SHP77 treated with DMSO at 0.1 percent for 48 hours (cell line): Measurements from ENCODE around the gene NKAIN2.
"Not testable (repeated sequence)": the region's sequence is repeated elsewhere in the genome, so short reads cannot be mapped to it uniquely, and the experiment has no call there.

ENCODE experiments used
- DNase-seq: peaks from one replicate; lab custom pipeline; 2025; lab: John Stamatoyannopoulos, UW

Gene NKAIN2

GRCh38 chr6:124203812-124204167 lies 400.1 kb downstream of the NKAIN2 start:
- no peak for DNase-seq

- no peak for DNase-seq
Observed at GRCh38 chr6:124205921-124206320, 402.3 kb downstream of the NKAIN2 start.

DNA sequence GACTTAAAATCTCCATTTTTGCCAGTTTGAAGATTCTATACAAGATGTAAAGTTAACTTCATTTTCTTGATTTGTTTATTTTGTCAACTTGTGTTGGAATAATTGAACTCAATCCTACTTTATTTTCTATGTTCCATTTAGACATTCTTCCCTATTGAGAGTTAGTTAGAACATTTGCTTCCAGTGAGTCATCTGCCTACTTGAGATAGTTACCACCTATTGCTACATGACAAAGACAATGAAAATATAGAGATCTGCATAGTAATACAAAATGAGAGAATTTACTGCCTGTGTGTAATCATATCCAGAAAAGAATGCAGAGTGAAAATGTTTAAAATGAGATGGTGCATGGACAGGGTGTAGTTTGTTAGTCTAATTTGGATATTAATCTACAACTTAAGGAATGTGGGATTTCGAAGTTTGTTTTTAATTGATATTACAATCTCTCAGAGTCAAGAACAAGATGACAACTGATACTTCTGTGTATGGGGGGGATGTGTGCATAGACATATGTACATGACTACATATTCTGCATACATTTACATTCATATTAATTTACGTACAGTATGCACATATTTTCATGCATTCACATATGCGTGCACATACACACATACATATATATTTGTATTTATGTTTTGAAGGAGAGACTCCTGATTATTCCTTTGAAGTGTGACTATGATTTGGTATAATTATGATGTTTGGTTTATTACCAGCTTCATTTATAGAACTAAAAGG lies 420.1 kb downstream of the NKAIN2 start:
- no peak for DNase-seq

DNA sequence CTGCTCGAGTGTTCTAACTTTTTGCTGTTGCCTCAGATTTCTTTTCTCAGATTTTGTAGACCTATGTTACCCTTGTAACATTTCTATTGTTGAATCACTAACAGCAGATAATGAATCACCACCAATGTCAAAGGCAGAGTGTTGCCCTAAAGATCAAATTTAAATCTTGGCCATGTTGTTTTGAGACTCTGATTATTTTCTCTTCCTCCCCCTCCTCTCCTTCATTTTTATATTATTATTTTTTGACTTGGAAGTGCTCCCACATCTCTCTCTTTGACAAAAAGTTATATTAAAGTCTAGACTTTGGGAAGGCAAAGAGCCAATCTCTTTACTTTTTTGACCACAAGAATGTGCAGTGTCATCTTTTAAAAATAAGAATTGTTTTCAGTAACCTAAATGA lies 422.7 kb downstream of the NKAIN2 start:
- DNase-seq: no peak

- no peak for DNase-seq
Observed at GRCh38 chr6:124233221-124233620, 429.6 kb downstream of the NKAIN2 start.

GRCh38 chr6:124234801-124235200 lies 431.1 kb downstream of the NKAIN2 start:
- no peak for DNase-seq

DNA sequence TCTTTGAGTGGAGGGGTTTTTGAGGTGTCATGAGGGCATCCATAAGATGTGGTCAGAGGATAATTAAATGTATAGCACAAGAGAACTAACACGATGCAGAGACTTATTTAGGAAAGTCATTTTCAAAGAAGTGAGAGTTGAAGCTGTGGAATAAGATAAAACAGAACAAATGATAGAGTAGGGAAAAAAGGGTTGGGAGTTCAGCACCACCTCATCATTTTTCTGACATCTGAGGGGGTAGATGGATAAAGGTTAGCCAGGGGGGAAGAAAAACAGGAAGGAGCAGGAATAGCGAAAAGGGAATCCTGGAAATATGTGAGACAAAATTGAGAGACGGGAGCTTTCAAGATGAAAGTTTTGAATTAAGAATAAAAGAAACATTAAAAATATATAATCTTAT lies 434.2 kb downstream of the NKAIN2 start:
- no peak for DNase-seq

DNA sequence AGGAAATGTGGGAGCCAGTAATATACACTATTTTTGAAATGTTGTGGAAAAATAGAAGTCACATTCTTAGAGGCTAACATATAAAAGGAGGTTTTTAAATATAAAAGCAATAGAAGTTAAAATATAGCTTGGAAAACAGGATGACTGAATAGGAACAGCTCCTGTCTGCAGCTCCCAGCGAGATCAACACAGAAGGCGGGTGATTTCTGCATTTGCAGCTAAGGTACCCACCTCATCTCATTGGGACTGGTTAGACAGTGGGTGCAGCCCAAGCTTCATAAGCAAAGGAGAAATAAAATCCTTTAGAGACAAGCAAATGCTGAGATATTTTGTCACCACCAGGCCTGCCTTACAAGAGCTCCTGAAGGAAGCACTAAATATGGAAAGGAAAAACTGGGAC lies 434.7 kb downstream of the NKAIN2 start:
- not testable (repeated sequence) for DNase-seq

DNA sequence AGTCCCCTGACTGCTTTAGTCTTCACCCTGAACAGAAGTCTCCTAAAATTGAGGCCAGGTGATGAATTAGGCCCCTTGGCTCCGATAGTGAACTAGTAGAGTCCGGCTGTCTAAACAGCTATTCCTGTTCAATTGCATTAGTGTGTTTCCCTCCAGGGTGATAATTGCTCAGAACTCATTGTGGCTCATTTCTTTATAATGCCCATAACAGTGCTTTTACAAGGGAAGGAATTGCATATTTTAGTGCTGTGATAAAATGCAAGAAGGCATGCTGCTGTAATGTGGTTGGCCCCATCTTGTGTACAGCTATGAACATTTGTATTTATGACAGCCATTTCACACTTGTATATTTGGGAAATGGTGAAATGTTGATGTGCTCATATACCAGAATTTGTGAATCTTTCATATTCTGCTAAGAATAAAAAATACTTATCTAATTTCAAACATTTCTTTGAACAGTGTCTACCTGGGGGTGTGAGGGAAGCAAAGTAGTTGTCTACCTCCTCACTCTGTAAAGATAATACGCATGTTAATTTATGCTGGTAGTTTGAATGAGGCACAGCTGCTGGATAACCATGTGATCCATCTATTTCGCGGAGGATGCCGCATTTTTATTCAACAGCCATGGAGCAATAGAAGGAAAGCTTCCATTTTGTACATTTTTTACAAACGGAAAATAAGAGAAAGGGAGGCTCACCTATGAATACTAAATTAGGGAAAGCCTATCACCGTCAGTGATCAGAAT lies 451.4 kb downstream of the NKAIN2 start:
- no peak for DNase-seq

DNA sequence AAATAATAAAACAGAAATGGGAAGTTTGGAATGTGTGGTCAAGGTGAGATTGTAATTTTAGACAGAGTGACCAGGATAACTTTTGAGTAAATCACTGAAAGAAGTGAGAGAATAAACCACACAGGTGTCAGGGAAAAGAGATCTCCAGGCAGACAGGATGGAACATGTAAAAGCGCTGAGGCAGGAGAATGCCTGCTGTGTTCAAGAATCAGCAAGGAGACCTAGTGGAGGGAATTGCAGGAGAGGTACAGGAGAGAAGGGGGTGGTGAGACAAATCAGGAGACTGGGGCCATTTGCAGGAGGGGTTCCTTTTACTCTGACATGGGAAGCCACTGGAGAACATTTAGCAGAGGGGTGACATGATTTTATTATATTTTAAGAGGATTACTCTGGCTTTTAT lies 456.7 kb downstream of the NKAIN2 start:
- DNase-seq: no peak

DNA sequence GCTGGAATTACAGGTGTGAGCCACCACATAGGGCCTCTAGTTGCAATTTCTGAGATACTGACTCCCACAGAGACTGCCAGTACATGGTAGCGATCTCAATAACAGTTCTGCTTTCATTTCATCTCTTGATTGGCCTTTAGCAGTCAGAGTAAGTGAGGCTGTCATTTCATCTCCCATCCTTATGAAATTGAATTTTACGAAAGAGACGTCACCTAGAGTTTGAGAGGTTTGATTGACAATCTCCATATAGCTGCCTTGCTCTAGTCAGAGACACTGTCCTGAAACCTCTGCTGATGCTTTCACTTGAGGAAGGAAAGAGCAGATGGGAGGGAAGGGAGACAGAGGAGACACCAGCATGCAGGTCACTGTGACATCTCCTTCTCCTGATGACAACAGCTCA lies 466.1 kb downstream of the NKAIN2 start:
- DNase-seq: no peak

DNA sequence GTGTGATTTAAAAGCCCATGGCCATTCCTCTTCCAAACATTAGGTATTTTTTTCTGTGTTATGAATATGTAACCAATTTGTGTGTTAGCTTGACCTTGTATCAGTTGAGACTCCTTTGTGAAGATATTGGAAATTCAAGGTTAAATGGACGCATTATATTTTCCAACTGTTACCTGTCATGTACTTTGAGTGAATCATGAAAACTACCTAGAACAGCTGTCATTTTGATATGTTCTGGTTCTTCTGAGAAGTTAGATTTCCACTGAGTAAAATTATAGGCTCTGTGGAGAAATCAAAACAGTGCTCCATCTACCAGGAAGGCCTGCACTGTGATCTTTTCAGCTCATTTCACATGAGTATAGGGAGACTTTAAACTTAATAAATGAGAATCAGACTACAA lies 470.0 kb downstream of the NKAIN2 start:
- no peak for DNase-seq

DNA sequence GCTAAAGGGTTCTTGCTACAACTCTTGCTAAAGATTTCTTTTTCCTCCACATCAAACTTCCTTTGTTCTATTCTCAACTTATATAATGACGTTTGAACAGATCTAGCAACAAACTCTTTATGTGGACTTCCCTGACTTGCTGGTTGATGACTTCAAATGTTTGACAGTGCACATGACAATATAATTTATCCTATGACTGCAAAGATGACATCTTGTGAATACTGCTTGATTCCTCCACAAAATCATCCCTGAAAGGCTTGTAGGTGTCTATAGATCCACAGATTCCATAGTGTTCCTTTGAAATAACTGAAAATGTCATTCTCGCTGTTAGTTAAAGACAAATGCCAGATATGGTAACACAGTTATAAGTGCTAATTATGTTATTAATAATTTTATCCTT lies 478.9 kb downstream of the NKAIN2 start:
- DNase-seq: no peak

- no peak for DNase-seq
Observed at GRCh38 chr6:124283486-124283885, 479.8 kb downstream of the NKAIN2 start.

GRCh38 chr6:124285146-124285545 lies 481.5 kb downstream of the NKAIN2 start:
- no peak for DNase-seq

GRCh38 chr6:124294574-124295200 lies 491.0 kb downstream of the NKAIN2 start:
- no peak for DNase-seq

- no peak for DNase-seq
Observed at GRCh38 chr6:124297507-124297906, 493.8 kb downstream of the NKAIN2 start.

DNA sequence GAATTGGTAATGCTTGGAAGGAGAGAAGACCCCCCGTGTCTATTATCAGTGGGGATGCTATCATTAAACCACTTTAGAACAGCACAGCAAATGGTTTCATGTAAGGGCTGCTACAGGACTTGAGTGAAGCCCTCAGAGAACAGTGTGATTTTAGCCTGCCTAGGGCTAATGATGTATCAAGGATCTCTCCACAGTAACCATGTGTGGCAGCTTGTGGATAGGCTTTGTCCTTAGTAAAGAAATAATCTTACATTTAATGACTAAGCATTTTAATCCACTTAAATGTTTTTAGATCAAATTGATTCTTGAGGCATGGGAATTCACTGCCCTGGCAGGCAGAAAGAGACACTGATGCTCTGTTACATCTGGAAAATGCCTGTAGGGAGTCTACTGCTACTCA lies 495.1 kb downstream of the NKAIN2 start:
- no peak for DNase-seq

- not testable (repeated sequence) for DNase-seq
Observed at GRCh38 chr6:124300907-124301306, 497.2 kb downstream of the NKAIN2 start.

DNA sequence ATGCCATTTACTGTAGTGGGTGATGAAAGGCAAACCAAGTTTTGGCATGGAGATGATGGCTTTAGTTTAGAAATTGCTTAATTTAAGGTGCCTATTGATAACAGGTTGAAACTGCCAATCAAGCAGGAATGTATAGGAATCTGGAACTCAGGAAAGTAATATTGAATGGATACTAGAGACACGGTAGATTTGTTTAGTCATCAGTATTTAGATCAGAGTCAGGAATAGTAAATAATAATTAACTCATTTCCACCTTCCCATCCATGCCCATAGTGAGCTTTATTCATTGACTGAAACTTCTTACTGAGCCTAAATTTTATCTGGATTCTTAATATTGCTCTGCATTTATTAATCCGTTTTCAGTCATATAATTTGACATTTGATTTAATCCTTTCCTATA lies 500.3 kb downstream of the NKAIN2 start:
- DNase-seq: no peak

- no peak for DNase-seq
Observed at GRCh38 chr6:124310139-124310538, 506.5 kb downstream of the NKAIN2 start.

DNA sequence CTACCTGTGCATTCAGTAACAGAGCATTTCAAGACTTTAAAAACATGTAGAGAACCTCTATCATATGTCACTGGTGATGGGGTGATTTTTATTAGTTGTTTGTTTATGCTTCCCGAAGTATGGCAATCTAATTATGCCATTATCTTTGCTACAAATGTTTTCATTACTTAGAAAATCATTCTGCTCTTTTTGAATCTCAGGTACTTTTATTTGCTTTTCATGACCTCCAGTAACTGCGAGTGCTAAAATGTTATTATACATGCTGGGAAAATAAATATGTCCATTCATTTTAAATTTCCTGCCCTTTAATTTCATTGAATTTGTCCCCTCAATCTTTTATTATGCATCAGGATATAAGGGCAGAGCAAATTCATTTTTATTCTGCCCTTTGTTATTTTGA lies 515.7 kb downstream of the NKAIN2 start:
- no peak for DNase-seq

GRCh38 chr6:124324237-124324636 lies 520.6 kb downstream of the NKAIN2 start:
- DNase-seq: no peak
